HepG2 (cell line): ENCODE data around the gene KCNJ5. TPM values are rescaled to one million over a fixed set of nuclear protein-coding genes. Genes with fewer than 3 reads are reported as not detected.

Experiments
- ATAC-seq: fragments of 200-7000 bp; cut with Tn5 transposase; 3 replicates; pipeline ENCODE4 v1.9.1; 2020; ENCODE audit warnings: mild to moderate bottlenecking, moderate library complexity
- BruUV-seq: library from RNA; stranded (reverse); fragments of 400-500 nt; replicated peaks from 2 replicates; lab custom pipeline; 2021; lab: Mats Ljungman, UMichigan
- CTCF ChIA-PET: fragments of 300-600 bp; formaldehyde crosslinking; extraction: SDS; loops from one replicate; lab custom pipeline; 2021; ENCODE audit warnings: low total read pairs, inconsistent platforms, low intra/inter-chr PET ratio; lab: Yijun Ruan, JAX
- POLR2A ChIA-PET: fragments of 350-600 bp; sonication (Branson Sonifier 250); formaldehyde crosslinking; loops from one replicate; lab custom pipeline; 2020; ENCODE audit warnings: antibody characterized with exemption, inconsistent platforms; lab: Yijun Ruan, JAX
- DNase-seq: peaks from one replicate; pipeline ENCODE4 v3.0.0-alpha.2; 2015; ENCODE audit warnings: low spot score
- FAIRE-seq: peaks from 3 replicates; lab custom pipeline; 2011; peaks lifted over from hg19 to GRCh38; lab: Jason Lieb, UNC
- H2AFZ ChIP-seq: one replicate; pipeline ENCODE4 v1.6.1; 2011; ENCODE audit warnings: low read length, inconsistent platforms
- H3K27ac ChIP-seq: fragments of 300-600 bp; 3 replicates; pipeline ENCODE4 v1.8.0; 2011; ENCODE audit warnings: mixed run types, mild to moderate bottlenecking, mixed read lengths, low read length, inconsistent platforms; ENCODE audit not compliant: insufficient read depth; ENCODE audit errors: extremely low read length
- H3K27me3 ChIP-seq, 2 experiments: fragments of 200-600 bp in 1 of 2; 2 replicates in 1 of 2; 3 replicates in 1 of 2; pipeline versions ENCODE4 v1.6.0 to v1.8.0; 2011; ENCODE audit warnings: low read length in 2 of 2, mild to moderate bottlenecking in 2 of 2, moderate library complexity in 2 of 2, inconsistent platforms in 1 of 2; ENCODE audit not compliant: insufficient read depth in 2 of 2, control insufficient read depth in 1 of 2
- H3K36me3 ChIP-seq, 2 experiments: fragments of 200-600 bp in 1 of 2; replicated peaks in 1 of 2; 2 replicates in 1 of 2; 3 replicates in 1 of 2; pipeline versions ENCODE4 v1.5.1 to v1.8.0; 2011; ENCODE audit warnings: low read length in 2 of 2, inconsistent platforms in 1 of 2; ENCODE audit not compliant: insufficient read depth in 2 of 2, control insufficient read depth in 1 of 2
- H3K4me1 ChIP-seq: 2 replicates; pipeline ENCODE4 v1.5.1; 2012; ENCODE audit warnings: low read length, inconsistent platforms; ENCODE audit not compliant: insufficient read depth
- H3K4me2 ChIP-seq: 2 replicates; pipeline ENCODE4 v1.6.0; 2011; ENCODE audit warnings: low read depth, low read length, inconsistent platforms
- H3K4me3 ChIP-seq, 3 experiments: fragments of 200-600 bp in 1 of 3; sonication (generic), shearing (Covaris generic) in 1 of 3; replicated peaks in 1 of 3; 2 replicates each; pipeline ENCODE4 v1.5.1; 2011 to 2016; ENCODE audit warnings: low read length in 3 of 3, inconsistent platforms in 2 of 3, low read depth in 2 of 3, mild to moderate bottlenecking in 2 of 3, control low read depth in 1 of 3, mixed read lengths in 1 of 3; ENCODE audit not compliant: insufficient read depth in 1 of 3
- H3K79me2 ChIP-seq: one replicate; pipeline ENCODE4 v1.6.1; 2011; ENCODE audit warnings: low read length, inconsistent platforms; ENCODE audit not compliant: insufficient read depth
- H3K9ac ChIP-seq: 2 replicates; pipeline ENCODE4 v1.6.0; 2011; ENCODE audit warnings: mild to moderate bottlenecking, low read depth, low read length, inconsistent platforms; ENCODE audit not compliant: insufficient read depth
- H3K9me3 ChIP-seq: 2 replicates; pipeline ENCODE4 v1.5.1; 2012; ENCODE audit warnings: mild to moderate bottlenecking, low read length
- H4K20me1 ChIP-seq: 2 replicates; pipeline ENCODE4 v1.6.0; 2011; ENCODE audit warnings: inconsistent platforms, mild to moderate bottlenecking, low read length, moderate library complexity; ENCODE audit not compliant: insufficient read depth
- BRD4 ChIP-seq: sonication (generic); formaldehyde crosslinking; IDR thresholded peaks from 2 replicates; pipeline ENCODE4 v1.4.0; 2020; ENCODE audit warnings: missing genetic modification reagents
- CBFB ChIP-seq: sonication (generic); formaldehyde crosslinking; IDR thresholded peaks from 2 replicates; pipeline ENCODE4 v1.4.0; 2020; ENCODE audit warnings: missing genetic modification reagents
- KMT2B ChIP-seq: IDR thresholded peaks from 2 replicates; pipeline ENCODE4 v1.6.1; 2016; ENCODE audit warnings: missing genetic modification reagents, missing compliant biosample characterization
- MBNL3 ChIP-seq: fragments of 250-450 bp; sonication (Bioruptor Pico); conservative IDR thresholded peaks from 2 replicates; pipeline ENCODE4 v1.8.0; 2022; ENCODE audit warnings: mild to moderate bottlenecking, inconsistent platforms
- NFE2 ChIP-seq: sonication (generic); formaldehyde crosslinking; IDR thresholded peaks from 2 replicates; pipeline ENCODE4 v1.4.0; 2020; ENCODE audit warnings: missing genetic modification reagents
- NFIB ChIP-seq: sonication (generic); formaldehyde crosslinking; IDR thresholded peaks from 2 replicates; pipeline ENCODE4 v1.9.0; 2021; ENCODE audit warnings: missing genetic modification reagents, mild to moderate bottlenecking, borderline replicate concordance
- NRL ChIP-seq: sonication (generic); formaldehyde crosslinking; IDR thresholded peaks from 2 replicates; pipeline ENCODE4 v1.5.0; 2020; ENCODE audit warnings: missing genetic modification reagents, mild to moderate bottlenecking, moderate library complexity, borderline replicate concordance
- SUZ12 ChIP-seq: fragments of 150-350 bp; IDR thresholded peaks from 2 replicates; pipeline ENCODE4 v1.6.1; 2014; ENCODE audit warnings: low read depth, low read length
- ZC3H13 ChIP-seq: sonication (generic); formaldehyde crosslinking; IDR thresholded peaks from 2 replicates; pipeline ENCODE4 v1.8.1; 2023; ENCODE audit warnings: mild to moderate bottlenecking, missing genetic modification reagents, moderate library complexity
- ZNF567 ChIP-seq: sonication (generic); formaldehyde crosslinking; IDR thresholded peaks from 2 replicates; pipeline ENCODE4 v1.8.1; 2023; ENCODE audit warnings: mild to moderate bottlenecking, missing genetic modification reagents, borderline replicate concordance
- ZNF670 ChIP-seq: sonication (generic); formaldehyde crosslinking; IDR thresholded peaks from 2 replicates; pipeline ENCODE4 v1.8.0; 2022; ENCODE audit warnings: mild to moderate bottlenecking, missing genetic modification reagents, borderline replicate concordance
- ZNF776 ChIP-seq: sonication (generic); formaldehyde crosslinking; IDR thresholded peaks from 2 replicates; pipeline ENCODE4 v1.4.0; 2020; ENCODE audit warnings: mild to moderate bottlenecking, missing genetic modification reagents
- WGBS: methylation state at CpG from one replicate; pipeline ENCODE4 v1.1.6; 2017; ENCODE audit warnings: low lambda C conversion rate; 5-methylcytosine and 5-hydroxymethylcytosine counted together
- in situ Hi-C: cut with HindIII; loops from 2 replicates; pipeline ENCODE4 v1.10.0; 2017; ENCODE audit warnings: low pct_unique_long_range_greater_than_20kb; ENCODE audit not compliant: extremely low pct_ligation_motif_present
- intact Hi-C: fragments of 100-400 bp; cut with micrococcal nuclease; formaldehyde crosslinking; loops from one replicate; pipeline ENCODE4 v1.10.0; 2022; ENCODE audit not compliant: unreplicated experiment
- polyA plus RNA-seq, 8 experiments: library from polyadenylated mRNA; depleted of rRNA in 3 of 8; stranded (reverse) in 7 of 8; unstranded in 1 of 8; fragments of >200 nt; fragmentation: Illumina TruSeq in 4 of 8; extraction: Trizol in 4 of 8; gene quantifications; 2 replicates each; pipeline versions ENCODE4 v1.2.1 to v1.2.3, GENCODE V29; 2011 to 2016; ENCODE audit warnings: low read depth in 4 of 8, missing spikeins in 1 of 8, mixed read lengths in 1 of 8; ENCODE audit not compliant: insufficient read depth in 1 of 8
- total RNA-seq, 5 experiments: library from RNA; depleted of rRNA; stranded (reverse); fragments of >200 nt; fragmentation: Illumina TruSeq; extraction: Trizol; gene quantifications; 2 replicates each; pipeline ENCODE4 v1.2.3, GENCODE V29; 2016; ENCODE audit warnings: low read depth in 1 of 5

Gene KCNJ5
- total and polyA plus RNA-seq, 2 of the 13 experiments (the other 11 are each of a cell fraction or from before 2014, with no cell fraction given): not detected

- no TSS peak for BruUV-seq
- ATAC-seq (no peak), DNase-seq (no peak), FAIRE-seq (no peak)
- ChIA-PET CTCF (no interaction called here), POLR2A (no interaction called here)
- Histone ChIP-seq H3K4me3 (no peak overlapping the region), H2AFZ (no peak overlapping the region), H3K4me2 (no peak overlapping the region), H4K20me1 (no peaks in the 10 kb centered on the region), H3K9me3 (no peaks in the 10 kb centered on the region), H3K79me2 (no peaks in the 10 kb centered on the region)
- intact Hi-C loops: no loop called here
- TF ChIP-seq NFIB: no peak
- TF ChIP-seq BRD4: no peak
- no peak for TF ChIP-seq ZNF776 (CRISPR knock-in tag)
- TF ChIP-seq CBFB (CRISPR knock-in tag): no peak
- TF ChIP-seq ZC3H13 (CRISPR knock-in tag): no peak
- no peak for TF ChIP-seq ZNF567
- no peak for TF ChIP-seq NRL (CRISPR knock-in tag)
- no peak for TF ChIP-seq SUZ12
- no peak for TF ChIP-seq KMT2B (CRISPR knock-in tag)
- TF ChIP-seq ZNF670: no peak
- TF ChIP-seq MBNL3 (CRISPR knock-in tag): no peak
- TF ChIP-seq NFE2 (CRISPR knock-in tag): no peak
- TF ChIP-seq, all 625 proteins: peak for 0
- Histone ChIP-seq H3K4me1 (peaks cover 24% of the 10 kb centered on the region), H3K27ac (no peak overlapping the region), H3K36me3 (no peaks in the 10 kb centered on the region), H3K27me3 (peaks cover 11 to 62% of the 10 kb centered on the region in 2 experiments), H3K9ac (no peak overlapping the region)
- in situ Hi-C loops: loop anchor here (25.0 kb wide), 1 partner anchor 795 kb away; no protein-coding TSS in a partner anchor
- WGBS: 14% methylated on average over 6 of the region's 6 CpGs
Measured at GRCh38 chr11:128891913-128892398, 800 bp downstream of the KCNJ5 start.
